ENCODE measurements around the gene TPRX1.
"Not testable (repeated sequence)": the region's sequence is repeated elsewhere in the genome, so short reads cannot be mapped to it uniquely, and the experiment has no call there.

TPRX1 gene

DNA sequence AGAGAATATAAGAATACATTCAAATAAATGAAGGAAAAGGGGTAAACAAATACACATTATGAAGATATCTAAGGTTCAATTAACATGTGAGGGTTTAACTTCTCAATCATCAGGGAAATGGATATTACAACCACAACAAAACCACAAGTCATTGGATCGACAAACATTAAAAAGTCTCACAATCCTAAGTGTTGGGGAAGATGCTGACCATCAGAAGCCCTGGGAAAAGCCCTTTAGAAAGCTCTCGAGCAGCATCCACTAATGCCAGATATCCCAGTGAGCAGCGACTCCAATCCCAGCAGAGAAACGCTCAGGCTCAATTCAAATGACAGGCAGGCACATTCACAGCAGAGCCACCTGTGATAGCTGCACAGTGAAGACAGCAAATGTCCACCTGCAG lies 3.1 kb downstream of the TPRX1 start:
- no peak for FAIRE-seq

DNA sequence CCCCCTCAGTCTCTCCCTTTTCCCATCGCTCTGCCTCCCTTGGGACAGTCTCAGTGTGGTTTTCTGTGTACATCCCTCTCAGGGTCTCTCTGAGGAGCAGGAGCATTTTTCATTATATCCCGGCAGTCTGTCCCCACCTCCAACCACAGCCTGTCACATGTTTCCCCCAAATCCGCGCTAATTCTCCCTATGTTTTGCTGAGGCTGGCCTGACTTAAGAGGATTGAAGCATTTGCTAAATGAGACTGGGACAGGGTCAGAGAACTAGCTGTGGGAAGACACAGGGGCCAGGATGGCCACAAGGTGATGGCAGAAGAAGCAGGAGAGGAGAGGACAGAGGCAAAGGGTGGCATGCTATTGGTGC lies 5.5 kb downstream of the TPRX1 start:
- FAIRE-seq = no peak

DNA sequence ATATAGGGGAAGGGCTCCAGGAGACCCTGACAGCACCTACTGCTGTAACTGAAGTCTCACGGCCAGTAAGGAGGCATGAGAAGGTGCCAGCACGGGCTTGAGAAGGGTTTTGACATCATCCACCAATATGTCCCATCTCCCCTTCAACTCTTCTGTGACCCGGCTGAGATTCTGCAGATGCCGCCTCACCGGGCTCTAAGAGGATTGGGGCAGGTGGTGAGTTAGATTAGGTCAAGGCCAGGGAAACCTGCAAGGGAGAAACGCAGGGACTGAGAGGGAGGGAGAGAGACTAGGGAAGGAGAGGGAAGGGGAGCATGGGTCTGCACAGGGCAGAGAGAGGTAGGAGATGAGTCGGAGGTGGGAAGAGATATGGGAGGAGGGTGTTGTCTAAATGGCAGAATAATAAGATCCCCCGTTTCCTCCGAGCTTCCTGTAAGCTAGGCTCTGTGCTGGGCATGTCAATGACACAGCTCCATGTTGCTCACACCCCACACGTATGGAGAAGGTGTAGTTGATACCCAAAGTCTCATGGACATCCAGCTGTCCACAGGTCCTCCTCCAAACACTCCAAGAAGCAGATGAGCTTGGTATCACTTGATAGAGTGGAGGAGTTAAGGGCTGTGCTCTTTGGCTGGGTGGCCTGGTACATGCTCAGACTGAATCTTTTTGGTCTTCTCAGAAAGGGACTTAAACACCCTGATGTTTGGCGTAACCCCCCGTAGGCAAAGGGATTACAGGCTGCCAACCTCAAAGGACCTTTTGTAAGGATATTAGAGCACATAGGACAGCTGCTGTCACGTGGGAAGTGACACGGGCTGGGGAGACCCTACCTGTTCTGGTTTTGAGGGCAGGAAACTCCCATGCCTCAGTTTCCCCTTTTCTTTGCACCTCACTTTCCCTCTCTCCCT lies 6.1 kb downstream of the TPRX1 start:
- FAIRE-seq = no peak

DNA sequence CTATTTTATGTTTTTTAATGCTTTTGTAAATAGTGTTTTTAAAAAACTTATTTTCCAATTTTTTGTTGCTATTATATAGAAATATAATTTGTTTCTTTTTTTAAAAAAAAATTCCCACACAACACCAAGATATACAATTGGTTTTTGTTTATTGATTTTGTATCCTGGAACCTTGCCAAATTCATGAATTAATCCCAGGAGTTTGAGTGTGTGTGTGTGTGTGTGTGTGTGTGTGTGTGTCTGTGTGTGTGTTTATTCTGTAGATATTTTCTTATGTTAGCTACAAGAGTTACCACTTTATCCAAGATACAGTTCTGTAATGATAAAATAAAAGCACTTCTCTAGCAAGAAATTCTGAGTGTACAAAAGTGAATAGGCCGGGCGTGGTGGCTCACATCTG lies 7.6 kb downstream of the TPRX1 start:
- no peak for FAIRE-seq

DNA sequence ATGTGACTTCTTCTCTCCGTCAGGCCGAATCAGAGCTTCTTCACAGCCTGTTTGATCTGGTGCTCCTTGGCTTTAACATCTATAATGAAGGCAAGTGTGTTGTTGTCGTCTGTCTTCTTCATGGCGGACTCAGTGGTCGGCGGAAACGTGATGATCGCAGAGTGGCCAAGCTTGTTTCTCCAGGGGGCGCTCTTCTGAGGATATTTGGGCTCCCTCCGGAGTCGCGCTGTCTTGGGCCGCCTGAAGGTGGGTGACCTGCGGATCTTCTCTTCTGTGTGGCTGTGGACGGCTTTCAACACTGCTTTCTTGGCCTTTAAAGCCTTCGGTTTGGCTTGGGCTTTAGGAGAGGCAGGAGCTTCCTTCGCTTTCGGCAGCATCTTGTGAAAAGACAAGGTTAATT lies 9.8 kb downstream of the TPRX1 start:
- FAIRE-seq = no peak

DNA sequence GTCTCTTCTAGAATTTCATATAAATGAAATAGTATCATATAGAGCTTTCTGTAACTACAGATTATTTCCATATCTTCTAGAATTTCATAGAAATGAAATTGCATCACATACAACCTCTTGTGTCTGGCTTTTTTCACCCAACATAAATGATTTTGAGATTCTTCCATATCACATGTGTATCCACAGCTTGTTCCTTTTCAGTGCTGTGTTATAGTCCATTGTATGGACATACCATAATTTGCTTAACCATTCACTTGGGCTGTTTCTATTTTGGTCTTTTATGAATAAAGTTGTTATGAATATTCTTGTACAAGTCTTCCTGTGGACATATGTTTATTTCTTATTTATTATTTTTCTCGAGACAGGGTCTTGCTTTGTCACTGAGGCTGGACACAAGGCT lies 11.7 kb downstream of the TPRX1 start:
- no peak for FAIRE-seq

DNA sequence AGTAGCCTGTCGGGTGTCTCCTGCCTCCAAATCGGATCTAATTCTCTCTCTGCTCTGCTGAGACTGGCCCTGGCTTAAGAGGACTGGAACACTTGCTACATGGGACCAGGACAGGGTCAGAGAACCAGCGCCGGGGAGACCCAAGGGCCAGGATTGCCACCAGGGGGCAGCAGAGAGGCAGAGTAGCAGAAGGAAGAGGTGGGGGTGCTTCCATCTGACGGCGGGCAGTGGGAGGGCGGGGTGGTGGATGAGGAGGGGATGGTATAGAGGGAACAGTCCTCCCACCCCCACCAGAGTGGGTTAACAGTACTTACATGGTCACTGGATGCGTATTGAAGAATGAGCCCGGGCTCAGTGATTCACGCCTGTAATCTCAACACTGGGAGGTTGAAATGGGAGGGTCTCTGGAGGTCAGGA lies 13.9 kb downstream of the TPRX1 start:
- FAIRE-seq = no peak

DNA sequence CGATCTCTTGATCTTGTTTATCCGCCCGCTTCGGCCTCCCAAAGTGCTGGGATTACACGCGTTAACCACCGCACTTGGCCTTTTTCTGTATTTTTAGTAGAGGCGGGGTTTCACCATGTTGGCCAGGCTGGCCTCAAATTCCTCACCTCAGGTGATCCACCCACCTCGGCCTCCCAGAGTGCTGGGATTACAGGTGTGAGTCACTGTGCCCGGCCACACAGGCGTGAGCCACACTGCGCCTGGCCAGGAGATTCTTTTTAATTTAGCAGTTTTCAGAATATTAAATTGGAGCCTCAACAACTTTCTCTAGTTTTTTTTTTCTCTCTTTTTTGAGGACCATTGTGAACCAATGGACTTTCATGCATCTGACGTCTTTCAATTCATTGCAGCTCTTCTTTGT lies 14.5 kb downstream of the TPRX1 start:
- FAIRE-seq = not testable (repeated sequence)

DNA sequence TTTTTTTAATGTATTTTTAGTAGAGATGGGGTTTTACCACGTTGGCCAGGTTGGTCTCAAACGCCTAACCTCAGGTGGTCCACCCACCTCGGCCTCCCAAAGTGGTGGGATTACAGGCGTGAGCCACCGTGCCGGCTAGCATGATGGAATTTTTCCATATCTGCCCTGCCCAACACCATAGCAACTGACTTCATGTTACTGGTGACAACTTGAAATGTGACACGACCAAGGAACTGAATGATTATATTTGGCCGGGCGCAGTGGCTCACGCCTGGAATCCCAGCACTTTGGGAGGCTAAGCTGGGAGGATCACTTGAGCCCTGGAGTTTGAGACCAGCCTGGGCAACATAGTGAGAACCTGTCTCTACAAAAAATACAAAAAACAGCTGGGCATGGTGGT lies 17.0 kb downstream of the TPRX1 start:
- not testable (repeated sequence) for FAIRE-seq

DNA sequence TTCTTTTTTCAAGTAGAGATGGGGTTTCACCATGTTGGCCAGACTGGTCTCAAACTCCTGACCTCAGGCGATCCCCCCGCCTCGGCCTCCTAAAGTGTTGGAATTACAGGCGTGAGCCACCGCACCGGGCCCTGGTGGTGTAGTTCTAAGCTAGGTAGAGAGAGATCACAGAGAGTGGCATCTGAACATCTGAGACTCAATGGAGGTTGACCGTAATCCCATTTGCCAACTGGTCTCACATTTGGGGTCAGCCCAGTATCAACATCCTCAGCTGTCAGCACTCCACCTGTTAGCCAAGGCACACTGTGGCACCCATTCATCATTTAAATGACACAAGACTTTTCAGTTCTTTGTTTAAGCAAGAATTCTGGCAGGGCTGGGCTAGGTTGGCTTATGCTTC lies 17.8 kb downstream of the TPRX1 start:
- no peak for FAIRE-seq

DNA sequence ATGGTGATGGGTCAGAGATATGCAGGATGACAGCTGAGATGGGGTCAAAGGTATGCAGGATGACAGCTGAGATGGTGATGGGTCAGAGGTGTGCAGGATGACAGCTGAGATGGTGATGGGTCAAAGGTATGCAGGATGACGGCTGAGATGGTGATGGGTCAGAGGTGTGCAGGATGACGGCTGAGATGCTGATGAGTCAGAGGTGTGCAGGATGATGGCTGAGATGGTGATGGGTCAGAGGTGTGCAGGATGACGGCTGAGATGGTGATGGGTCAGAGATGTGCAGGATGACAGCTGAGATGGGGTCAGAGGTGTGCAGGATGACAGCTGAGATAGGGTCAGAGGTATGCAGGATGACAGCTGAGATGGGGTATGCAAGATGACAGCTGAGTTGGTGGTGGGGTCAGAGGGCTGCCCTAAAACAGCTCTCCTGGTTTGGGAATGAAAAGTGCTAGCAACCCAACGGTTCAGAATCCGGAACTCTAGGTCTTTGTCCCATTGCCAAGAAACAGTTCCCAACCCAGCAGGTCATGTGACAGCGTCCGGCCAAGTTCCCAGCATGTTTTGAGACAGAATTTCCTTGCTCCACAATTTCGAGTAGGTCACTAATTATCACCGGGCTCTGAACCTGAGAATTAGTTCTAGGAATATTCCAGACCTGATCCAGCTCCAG lies 22.6 kb downstream of the TPRX1 start:
- FAIRE-seq = no peak

DNA sequence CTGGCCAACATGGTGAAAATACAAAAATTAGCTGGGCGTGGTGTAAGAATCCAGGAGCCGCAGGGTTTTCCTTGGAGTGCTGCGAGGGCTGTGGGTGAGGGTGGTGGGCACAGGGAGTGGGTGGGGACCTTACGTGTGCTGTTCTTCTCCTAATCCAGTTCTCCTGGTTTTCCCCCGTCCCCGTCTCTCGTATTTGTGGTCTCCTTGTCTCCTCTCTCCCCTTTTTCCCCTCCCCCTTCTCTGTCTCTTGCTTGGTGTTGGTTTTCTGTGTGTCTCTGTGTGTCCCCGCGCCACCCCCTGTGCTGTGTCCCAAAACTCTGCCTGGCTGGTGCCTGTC lies 24.2 kb downstream of the TPRX1 start:
- no peak for FAIRE-seq

DNA sequence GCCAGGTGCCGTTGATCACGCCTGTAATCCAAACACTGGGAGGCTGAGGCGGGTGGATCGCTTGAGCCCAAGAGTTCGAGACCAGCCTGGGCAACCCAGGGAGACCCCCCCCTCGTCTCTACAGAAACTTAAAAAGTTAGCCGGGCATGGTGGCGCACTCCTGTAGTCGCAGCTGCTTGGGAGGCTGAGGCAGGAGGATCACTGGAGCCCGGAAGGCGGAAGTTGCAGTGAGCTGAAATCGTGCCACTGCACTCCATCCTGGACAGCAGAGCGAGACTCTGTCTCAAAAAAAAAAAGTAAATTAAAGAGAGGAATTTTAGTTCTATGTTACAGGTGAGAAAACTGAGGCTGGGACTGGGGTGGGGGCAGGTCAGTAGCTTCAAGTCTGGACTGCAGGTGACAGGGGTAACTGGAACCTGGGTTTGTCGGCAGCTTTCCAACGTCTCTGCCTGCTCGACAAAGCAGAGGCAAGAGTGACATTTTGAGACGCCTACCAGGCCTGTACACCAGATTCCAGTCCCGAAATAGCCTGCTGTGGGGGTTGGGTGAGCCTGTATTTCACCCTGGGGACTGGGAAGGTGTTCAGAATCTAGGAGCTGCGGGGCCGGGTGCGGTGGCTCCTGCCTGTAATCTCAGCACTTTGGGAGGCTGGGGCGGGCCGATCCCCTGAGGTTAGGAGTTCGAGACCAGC lies 24.7 kb downstream of the TPRX1 start:
- FAIRE-seq = no peak

DNA sequence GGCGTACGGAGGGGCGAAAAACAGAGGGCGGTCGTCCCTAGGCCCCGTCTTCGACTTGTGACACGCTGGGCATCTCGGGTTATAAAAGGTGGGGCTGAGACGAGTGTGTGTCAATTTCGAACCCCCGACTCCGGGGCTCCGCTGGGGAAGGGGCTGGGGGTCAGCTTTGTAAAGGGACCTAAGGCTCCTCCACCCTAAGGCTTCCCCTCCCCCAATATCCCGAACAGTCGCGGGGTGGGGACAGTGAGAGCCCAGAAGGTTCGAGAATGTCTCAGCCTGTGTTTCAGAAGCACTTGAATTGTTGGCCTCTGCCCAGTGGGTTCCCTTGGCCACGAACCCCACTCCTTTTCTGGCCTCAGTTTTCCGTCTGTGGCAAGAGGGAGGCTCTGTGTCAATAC lies 25.4 kb downstream of the TPRX1 start:
- no peak for FAIRE-seq

DNA sequence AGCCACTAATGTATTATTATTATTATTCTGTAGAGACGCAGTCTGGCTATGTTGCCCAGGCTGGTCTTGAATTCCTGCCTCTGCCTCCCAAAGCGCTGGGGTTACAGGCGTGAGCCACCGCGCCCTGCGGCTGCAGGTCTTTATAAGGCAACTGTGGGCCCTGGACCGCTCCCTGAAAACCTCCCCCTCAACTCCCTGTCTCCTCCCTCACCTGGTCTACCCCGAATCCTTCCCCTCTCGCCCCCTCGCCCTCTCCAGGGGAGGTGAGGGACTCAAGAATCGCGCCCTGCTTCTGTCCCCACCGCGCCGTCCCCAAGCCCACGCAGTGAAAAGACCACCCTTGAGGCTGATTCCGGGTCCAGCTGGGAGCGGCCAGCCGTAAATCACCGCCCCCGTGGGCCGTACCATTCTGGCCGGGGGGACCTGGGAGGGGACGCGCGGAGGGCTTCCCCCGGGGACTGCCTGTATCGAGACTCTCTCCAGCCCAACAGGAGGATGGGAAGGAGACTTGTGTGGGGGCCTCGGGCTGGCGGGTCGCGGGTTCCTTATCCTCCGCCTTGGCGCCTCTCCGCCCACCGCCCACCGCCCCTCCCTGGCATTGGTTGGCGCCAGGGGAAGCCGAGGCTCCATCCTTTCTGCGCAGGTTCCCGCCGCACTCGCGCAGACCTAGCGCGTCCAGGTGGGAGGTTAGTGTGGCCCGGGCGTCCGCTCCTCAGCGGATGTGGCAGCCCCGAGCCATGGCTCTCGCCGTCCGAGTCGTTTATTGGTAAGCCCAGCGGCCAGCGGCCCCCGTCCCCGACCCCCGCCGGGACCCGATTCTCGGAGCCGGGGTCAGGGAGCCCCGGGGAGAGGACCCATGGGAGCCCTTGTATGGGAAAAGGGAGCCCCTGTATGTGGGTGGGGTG lies 26.1 kb downstream of the TPRX1 start, which contains the start of gene SELENOW:
TSS of gene SELENOW (plus strand) at position 655 of the 905 bp plus-strand sequence. CDS start at position 738, 83 bp downstream.
- no peak for FAIRE-seq

DNA sequence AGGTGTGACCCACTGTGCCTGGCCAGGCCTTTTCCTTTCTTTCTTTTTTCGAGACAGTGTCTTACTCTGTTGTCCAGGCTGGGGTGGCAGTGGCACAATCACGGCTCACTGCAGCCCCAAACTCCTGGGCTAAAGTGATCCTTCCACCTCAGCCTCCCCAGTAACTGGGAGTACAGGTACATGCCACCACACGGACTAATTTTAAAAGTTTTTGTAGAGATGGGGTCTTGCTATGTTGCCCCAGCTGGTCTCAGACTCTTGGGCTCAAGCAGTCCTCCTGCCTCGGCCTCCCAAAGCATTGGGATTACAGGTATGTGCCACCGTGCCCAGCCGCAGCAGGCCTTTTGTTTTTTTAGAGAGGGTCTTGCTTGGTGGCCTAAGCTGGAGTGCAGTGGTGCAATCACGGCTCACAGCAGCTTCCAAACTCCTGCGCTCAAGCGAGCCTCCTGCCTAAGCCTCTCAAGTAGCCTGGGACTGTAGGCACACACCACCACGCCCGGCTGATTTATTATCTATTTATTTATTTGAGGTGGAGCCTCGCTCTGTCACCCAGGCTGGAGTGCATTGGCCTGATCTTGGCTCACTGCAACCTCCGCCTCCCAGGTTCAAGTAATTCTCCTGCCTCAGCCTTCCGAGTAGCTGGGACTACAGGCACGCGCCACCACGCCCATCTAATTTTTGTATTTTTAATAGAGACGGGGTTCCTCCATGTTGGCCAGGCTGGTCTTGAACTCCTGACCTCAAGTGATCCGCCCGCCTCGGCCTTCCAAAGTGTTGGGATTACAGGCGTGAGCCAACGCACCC lies 26.9 kb downstream of the TPRX1 start:
- FAIRE-seq = not testable (repeated sequence)

DNA sequence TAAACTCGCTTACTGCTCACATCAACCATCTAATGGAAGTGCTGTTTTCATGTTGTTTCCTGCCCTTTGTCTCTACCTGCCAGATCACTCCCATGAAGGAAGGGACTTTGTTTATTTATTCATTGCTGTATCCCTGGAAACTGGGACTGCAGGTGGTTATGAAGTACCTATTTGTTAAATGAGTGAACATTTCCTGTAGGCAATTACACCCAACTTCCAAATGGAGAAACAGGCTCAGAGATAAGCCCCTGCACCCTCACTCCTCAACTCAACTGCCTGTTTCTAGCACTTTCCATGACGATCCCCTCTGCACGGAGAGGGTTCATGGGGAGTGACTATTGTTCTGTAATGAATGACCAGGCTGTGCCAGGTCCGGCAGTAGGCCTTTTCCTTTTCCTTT lies 27.8 kb downstream of the TPRX1 start:
- peak; percentile 98 for FAIRE-seq

DNA sequence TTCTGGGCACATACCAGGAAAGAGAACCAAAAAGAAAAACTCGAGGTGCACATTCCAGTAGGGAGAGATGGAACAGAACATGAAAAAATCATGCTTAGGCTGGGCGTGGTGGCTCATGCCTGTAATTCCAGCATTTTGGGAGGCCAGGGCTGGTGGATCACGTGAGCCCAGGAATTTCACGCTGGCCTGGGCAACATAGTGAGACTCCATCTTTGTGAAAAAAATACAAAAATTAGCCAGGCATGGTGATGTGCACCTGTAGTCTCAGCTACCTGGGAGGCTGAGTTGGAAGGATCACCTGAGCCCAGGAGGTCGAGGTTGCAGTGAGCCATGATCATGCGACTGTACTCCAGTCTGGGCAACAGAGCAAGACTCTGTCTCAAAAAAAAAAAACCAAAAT lies 33.1 kb downstream of the TPRX1 start:
- FAIRE-seq = not testable (repeated sequence)

DNA sequence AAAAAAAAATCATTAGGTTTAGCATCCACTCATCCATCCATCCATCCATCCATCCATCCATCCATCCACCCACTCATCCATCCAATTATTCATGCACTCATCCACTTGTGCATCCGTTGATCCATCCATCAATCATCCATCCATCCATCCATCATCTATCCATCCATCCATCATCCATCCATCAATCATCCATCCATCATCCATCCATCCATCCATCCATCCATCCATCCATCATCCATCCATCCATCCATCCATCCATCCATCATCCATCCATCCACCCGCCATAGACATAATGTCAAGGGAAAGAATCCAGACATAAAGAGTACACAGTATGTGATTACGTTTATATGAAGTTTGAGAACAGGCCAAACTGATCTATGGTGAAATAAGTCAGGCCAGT lies 34.8 kb downstream of the TPRX1 start:
- no peak for FAIRE-seq

DNA sequence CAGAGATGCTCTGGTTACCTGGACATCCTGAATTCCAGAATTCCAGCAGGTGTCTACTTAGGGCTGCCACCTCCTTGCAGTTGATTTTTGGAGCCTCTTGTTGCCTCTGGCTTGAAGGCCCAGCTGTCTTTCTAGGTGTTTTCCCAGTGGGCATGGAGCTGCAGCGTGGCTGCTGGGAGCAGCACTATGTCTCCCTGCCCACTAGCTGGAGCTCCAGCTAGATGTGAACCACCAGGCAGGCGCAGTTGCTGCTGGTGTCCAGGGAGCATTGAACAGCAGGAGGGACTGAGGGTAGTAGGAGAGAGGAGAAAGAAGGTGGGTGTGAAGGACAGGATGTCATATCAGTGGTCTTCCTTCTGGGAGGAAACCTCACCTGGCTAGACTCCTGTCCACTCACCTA lies 35.7 kb downstream of the TPRX1 start:
- no peak for FAIRE-seq

DNA sequence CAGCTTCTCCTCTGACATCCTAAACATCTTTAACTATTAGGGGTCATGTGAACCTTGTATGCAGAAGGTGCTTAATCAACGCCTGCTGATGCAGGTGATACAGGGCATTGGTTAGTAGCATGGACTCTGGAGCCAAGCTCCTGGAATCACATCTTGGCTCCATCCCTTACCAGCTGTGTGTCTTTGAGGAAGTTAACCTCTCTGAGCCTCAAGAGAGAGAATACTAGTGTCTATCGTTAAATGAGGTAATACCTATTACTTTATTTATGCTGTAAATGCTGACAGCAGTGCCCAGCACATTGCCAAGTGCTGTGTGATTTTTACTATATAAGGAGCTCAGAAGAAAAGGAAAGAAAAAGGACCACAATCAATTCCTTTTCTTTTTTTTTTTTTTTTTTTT lies 37.0 kb downstream of the TPRX1 start:
- no peak for FAIRE-seq

DNA sequence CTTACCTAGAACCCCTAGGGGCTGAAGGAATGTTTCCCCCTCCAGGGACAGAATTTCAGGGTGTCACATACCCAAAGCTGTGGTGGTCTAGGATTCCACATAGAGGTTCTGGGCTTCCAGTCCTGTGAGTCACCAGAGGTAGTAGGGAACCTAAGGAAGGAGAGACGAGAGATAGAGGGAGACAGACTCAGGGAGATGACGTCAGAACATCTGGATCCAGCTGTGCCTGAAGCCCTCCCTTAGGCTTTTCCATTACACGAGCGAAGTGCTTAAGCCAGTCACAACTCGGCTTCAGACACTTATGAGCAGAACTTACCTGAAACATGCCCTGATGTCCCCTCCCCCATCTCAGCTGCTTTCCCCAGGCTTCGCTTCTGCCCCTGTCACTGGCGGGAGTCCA lies 37.7 kb downstream of the TPRX1 start:
- FAIRE-seq = no peak

All from islet of Langerhans (tissue), 1 donor.